AG04449 (cell line): ENCODE results near the gene SYT8.

Source experiments
- CTCF ChIA-PET: fragments of 350-600 bp; formaldehyde crosslinking; extraction: SDS; loops from one replicate; lab custom pipeline; 2021; ENCODE audit warnings: antibody characterized with exemption; lab: Yijun Ruan, JAX
- POLR2A ChIA-PET: fragments of 400-600, 350-600 bp; formaldehyde crosslinking; extraction: SDS; loops from one replicate; lab custom pipeline; 2020; ENCODE audit warnings: antibody characterized with exemption, inconsistent platforms; lab: Yijun Ruan, JAX
- DNase-seq: peaks from one replicate; pipeline ENCODE4 v3.0.0-alpha.2; 2010; ENCODE audit warnings: low read depth, low spot score
- H3K4me3 ChIP-seq: 2 replicates; pipeline ENCODE4 v1.5.1; 2011; ENCODE audit warnings: low read depth, mild to moderate bottlenecking, control low read depth, low read length
- CTCF ChIP-seq: IDR thresholded peaks from one replicate; pipeline ENCODE4 v1.5.1; 2011; ENCODE audit warnings: mild to moderate bottlenecking, moderate library complexity, low read length, control low read depth, inconsistent platforms; ENCODE audit not compliant: insufficient read depth; ENCODE audit errors: missing control alignments

Gene SYT8

GRCh38 chr11:1854132-1854948, 19.6 kb downstream of the SYT8 start:
- CTCF ChIA-PET, result interaction anchor here (0.9 to 5.5 kb wide), 4 partner anchors 21 to 299 kb away, joined by 3 to 24 read pairs (median 14); no protein-coding TSS in a partner anchor
- DNase-seq, result no peak
- POLR2A ChIA-PET, result no interaction called here
- no peak overlapping the region for H3K4me3 ChIP-seq
- no peak for TF ChIP-seq CTCF

- CTCF ChIA-PET, result interaction anchor here (0.7 to 5.5 kb wide), 5 partner anchors 22 to 161 kb away, joined by 3 to 24 read pairs (median 14); no protein-coding TSS in a partner anchor
- no peak for TF ChIP-seq CTCF
- POLR2A ChIA-PET, result no interaction called here
- no peak for DNase-seq
- H3K4me3 ChIP-seq, result no peak overlapping the region
Measured at GRCh38 chr11:1854949-1855885, 20.4 kb downstream of the SYT8 start.

GRCh38 chr11:1855886-1856265, 21.1 kb downstream of the SYT8 start:
- DNase-seq, result no peak
- H3K4me3 ChIP-seq, result no peak overlapping the region
- no peak for TF ChIP-seq CTCF
- CTCF ChIA-PET, result interaction anchor here (0.7 to 5.5 kb wide), 4 partner anchors 23 to 162 kb away, joined by 3 to 24 read pairs (median 10); no protein-coding TSS in a partner anchor
- POLR2A ChIA-PET, result no interaction called here

- CTCF ChIA-PET, result interaction anchor here (2.2 to 5.5 kb wide), 3 partner anchors 23 to 163 kb away, joined by 7 to 24 read pairs (median 14); no protein-coding TSS in a partner anchor
Measured at GRCh38 chr11:1856306-1857005, 21.7 kb downstream of the SYT8 start.

GRCh38 chr11:1857064-1857463, 22.3 kb downstream of the SYT8 start:
- ChIA-PET CTCF (interaction anchor here (0.8 to 5.5 kb wide), 6 partner anchors 16 to 163 kb away, joined by 3 to 24 read pairs (median 6); no protein-coding TSS in a partner anchor), POLR2A (no interaction called here)
- TF ChIP-seq CTCF, result no peak
- DNase-seq, result no peak
- no peak overlapping the region for H3K4me3 ChIP-seq

More at GRCh38 chr11:1856306-1857005, 21.7 kb downstream of the SYT8 start:
- no peak overlapping the region for H3K4me3 ChIP-seq
- TF ChIP-seq CTCF, result no peak
- POLR2A ChIA-PET, result no interaction called here
- DNase-seq, result no peak
